Measurements from ENCODE around the gene ASTN2. TPM values are rescaled to one million over a fixed set of nuclear protein-coding genes. Genes with fewer than 3 reads are reported as not detected.

Gene ASTN2
- total RNA-seq, 4 donors from 2014 or later: 3.2 to 7.0 (median 5.4) TPM

DNA sequence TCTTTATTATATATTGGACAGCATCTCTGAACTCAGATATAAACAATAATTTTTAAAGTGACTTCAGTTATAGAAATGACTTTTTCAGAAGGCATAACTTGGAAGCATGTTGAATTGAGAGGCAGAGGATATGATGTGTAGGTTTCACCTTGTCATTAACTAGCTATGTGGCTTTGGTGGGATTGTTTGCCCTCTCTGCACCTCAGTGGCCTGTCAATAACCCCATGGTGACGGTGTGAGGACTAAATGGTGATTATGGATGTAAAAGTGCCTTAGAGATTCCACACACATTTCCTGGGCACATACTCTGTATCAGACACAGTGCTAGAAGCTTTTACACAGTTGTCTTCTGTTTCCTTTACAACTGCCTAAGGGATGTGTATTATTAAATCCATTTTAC, 962.6 kb downstream of the ASTN2 start:
- TF ChIP-seq, protein P1, sequence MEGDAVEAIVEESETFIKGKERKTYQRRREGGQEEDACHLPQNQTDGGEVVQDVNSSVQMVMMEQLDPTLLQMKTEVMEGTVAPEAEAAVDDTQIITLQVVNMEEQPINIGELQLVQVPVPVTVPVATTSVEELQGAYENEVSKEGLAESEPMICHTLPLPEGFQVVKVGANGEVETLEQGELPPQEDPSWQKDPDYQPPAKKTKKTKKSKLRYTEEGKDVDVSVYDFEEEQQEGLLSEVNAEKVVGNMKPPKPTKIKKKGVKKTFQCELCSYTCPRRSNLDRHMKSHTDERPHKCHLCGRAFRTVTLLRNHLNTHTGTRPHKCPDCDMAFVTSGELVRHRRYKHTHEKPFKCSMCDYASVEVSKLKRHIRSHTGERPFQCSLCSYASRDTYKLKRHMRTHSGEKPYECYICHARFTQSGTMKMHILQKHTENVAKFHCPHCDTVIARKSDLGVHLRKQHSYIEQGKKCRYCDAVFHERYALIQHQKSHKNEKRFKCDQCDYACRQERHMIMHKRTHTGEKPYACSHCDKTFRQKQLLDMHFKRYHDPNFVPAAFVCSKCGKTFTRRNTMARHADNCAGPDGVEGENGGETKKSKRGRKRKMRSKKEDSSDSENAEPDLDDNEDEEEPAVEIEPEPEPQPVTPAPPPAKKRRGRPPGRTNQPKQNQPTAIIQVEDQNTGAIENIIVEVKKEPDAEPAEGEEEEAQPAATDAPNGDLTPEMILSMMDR (IDR thresholded peaks at IDR 0.05; ENCODE audit: low read depth): no peak

DNA sequence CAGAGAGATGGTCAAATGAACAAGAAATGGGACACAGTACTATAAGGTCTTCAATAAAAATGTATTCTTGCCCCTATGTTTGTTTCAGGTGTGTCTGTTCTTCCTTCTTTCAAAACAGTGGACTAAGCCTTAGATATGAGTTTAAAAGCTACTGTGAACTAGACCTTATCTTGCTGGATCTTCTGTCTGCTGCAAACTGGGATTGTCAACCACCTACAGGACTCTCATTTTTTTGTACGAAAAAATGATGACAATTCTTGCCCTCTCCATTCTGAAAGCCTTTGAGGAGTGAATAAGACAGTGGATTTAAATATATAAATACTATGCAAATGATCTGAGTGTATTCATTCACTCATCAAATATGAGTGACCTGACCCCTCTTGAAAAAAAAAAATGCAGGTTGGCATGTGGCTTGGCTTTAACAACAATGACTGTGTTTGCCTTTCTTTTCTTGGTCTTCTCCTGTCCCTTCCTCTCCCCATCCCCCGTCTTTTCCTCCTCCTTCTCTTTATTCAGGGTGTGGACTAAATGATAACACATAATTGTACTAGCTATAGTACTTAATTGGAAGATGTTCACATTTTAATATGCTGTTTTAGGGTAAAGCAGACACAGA, 963.2 kb downstream of the ASTN2 start:
- TF ChIP-seq, protein P1 (IDR thresholded peaks at IDR 0.05; ENCODE audit: low read depth): no peak

DNA sequence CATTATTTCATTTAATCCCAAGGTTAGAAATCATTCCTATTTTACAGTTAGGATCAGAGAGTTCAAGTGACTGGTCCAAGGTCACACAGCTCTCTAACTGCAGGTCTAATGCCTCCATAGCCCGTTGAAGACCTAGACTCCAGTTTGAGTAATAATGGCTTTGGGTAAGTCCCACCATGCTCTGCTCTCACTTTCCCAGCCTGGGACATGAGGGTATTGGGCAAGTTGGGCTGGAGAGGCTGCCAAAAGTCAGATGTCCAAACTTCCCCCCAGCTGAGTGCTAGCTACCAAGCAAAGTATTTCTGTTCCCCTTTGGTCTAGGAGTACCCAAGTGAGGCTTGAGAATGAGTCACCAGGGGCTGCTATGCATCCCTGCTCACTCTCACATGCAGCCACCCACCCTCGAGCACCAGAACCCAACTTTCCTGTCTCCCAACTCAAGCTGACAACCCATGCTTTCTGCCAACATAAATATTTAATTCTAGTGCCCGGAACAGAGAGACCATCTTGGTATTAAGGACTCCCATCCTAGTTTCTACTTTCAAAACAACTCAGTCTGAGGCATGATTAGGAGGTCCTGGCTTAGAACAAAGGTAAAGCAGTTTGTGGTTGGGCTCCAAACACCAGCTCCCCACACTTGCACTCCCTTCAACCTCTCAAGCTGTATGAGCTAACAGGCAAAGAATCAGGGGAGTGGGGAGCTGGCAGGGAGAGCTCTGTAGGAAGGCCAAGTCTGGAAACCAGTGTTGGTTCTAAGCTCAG, 964.3 kb downstream of the ASTN2 start:
- TF ChIP-seq, protein P1 (IDR thresholded peaks at IDR 0.05; ENCODE audit: low read depth): no peak

DNA sequence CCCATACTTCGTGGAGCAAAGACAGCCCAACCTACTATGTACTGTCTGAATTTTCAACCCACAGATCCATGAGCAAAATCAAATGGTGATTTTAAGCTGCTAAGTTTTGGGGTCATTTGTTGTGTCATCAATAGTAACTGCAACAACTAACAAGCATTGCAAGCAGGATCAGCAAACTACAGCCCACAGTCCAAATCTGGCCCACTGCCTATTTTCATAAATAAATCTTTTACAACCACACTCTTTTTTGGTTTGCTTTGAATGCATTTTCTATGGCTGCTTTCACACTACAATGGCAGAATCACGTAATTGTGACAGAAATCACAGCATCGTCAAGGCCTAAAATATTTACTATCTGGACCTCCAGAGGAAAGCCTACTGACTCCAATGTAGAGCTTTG, 964.9 kb downstream of the ASTN2 start:
- TF ChIP-seq, protein P1 (IDR thresholded peaks at IDR 0.05; ENCODE audit: low read depth): no peak

DNA sequence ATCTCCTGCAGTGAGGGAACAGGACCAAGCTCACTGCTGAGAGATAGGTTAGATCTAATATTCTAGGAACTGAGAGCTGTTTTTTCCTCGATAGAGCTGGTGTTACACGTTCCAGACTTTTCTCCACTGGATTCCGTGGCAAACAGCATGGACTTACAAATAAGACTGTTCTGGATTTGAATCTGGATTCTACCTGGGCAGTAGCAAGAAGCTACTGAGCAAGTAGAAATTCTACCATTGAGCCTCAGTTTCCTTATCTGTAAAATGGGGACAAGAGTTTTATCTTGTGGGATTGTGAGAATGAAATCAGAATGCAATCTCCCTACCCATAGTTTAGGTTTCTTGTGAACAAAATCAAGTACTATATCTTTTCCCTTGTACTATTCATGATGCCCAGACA, 966.4 kb downstream of the ASTN2 start:
- TF ChIP-seq, protein P1 (IDR thresholded peaks at IDR 0.05; ENCODE audit: low read depth): no peak

DNA sequence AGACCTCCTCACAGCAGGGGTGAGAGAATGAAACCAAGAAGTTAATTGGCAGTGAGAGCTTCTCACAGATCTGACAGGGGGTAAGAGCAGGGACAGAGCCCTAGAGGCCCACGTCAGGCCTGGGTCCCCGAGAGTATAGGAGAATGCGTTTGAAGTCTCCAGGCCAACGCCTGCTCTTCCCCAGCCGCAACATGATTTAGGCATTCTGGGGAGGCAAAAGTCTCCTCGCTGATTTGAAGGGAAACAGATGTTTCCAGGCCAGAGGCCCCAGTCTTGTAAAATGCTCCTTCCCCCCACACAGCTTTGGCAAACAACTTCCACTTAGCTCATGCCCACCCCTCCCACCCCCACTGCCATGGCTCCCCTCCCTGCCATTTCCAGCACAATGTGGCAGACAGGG, 966.9 kb downstream of the ASTN2 start:
- TF ChIP-seq, protein P1 (IDR thresholded peaks at IDR 0.05; ENCODE audit: low read depth): no peak

DNA sequence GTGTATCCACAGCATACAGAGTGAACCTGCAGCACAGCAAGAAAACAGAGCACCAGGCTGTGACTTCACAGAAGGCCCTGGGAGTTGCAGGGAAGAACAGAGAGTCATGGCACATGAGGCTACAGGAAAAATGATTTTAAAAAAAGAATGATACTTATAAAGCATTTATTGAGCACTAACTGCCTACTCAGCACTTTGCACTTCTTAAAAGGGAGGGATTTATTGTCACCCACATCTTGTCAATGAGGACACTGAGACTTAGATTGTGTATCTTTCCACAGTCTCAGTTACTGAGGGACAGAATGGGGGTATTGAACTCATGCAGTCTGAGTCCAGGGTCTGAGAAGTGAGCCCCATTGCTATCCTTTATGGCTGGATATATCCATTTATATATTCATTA, 972.3 kb downstream of the ASTN2 start:
- TF ChIP-seq, protein P1 (IDR thresholded peaks at IDR 0.05; ENCODE audit: low read depth): no peak
